DLD1 (cell line): ENCODE results near the gene RHBDF1.

Experiments
- in situ Hi-C: cut with HindIII; loops from 2 replicates; pipeline ENCODE4 v1.10.0; 2017; ENCODE audit warnings: low sequenced_read_pairs

Gene RHBDF1

GRCh38 chr16:74747-75334 lies 2.4 kb upstream of the RHBDF1 start:
- in situ Hi-C loops = no loop called here

DNA sequence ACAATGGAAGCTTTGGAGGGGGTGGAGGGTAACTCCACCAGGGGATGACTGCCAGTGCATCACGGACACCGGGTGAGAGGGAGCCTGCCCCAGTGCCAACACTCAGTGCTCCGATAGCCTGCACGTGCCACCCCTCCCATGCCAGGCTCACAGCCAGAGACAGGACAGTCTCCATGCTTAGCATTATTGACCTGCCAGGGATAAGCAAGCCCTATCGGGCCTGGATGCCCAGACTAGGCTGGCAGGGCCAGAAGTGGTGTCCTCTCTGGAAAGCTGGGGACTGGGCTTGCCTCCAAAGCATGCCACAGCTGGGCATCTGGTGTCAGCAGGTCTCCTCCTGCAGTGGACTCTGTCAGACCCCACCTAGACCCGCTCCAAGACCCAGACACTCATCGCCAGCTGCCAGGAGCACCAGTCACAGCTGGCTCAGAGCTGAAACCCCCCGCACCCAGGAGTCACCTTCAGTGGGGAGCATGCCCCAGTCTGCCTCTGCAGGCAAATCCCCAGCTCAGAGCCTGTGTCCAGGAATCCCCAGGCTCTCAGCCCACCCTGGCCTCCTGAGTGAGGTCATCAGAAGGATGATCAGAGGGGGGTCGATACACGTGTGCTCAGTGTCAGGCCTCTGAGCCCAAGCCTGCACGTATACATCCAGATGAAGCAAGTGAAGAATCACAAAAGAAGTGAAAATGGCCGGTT lies 1.8 kb upstream of the RHBDF1 start:
- in situ Hi-C loops = no loop called here

GRCh38 chr16:71540-72401 lies 660 bp downstream of the RHBDF1 start:
- in situ Hi-C loops = no loop called here

DNA sequence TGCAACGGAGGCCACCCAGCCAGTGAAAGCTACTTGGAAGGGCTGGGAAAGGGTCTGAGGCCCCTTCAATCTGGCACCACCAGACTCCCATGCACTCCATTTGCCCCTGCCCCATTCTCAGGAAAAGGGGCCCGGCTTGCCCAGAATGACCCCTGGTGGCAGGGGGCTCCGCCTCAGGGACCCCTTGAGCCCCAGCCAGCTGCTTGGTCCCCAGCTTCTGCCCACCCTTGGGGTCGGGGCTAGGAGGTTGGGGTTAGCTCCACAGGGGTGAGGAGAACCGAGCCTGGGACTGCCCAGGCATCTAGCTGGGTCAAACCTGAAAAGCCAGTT lies 1.3 kb downstream of the RHBDF1 start:
- in situ Hi-C loops = no loop called here

DNA sequence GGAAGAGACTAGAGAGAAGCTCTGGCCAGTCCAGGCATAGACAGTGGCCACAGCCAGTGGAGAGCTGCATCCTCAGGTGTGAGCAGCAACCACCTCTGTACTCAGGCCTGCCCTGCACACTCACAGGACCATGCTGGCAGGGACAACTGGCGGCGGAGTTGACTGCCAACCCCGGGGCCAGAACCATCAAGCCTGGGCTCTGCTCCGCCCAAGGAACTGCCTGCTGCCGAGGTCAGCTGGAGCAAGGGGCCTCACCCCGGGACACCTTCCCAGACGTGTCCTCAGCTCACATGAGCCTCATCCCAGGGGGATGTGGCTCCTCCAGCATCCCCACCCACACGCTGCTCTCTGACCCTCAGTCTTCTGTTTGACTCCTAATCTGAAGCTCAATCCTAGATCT lies 3.2 kb downstream of the RHBDF1 start:
- in situ Hi-C loops = no loop called here

GRCh38 chr16:67884-68789 lies 4.3 kb downstream of the RHBDF1 start:
- in situ Hi-C loops = no loop called here

- in situ Hi-C loops = no loop called here
Observed at GRCh38 chr16:67183-67791, 5.1 kb downstream of the RHBDF1 start.

GRCh38 chr16:66309-67182 lies 5.9 kb downstream of the RHBDF1 start:
- in situ Hi-C loops = no loop called here

GRCh38 chr16:65745-66144 lies 6.7 kb downstream of the RHBDF1 start:
- in situ Hi-C loops = no loop called here

DNA sequence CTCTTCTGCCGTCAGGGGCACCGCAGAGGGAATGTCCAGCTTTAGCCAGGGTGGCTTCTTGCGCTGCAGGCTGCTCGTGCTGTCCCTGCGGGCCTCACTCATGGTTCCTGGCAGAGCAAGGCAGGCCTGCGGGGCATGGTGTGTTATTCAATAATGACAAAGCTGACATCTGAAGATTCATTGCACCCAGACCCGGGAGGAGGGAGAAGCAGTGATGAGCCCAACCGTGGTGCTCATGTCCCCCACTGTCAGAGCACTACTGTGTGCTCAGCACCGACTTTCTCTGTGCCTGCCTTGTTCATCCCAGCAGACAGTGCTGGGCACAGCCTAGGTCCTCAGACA lies 7.5 kb downstream of the RHBDF1 start:
- in situ Hi-C loops = no loop called here

GRCh38 chr16:63998-64913 lies 8.2 kb downstream of the RHBDF1 start:
- in situ Hi-C loops = no loop called here

- in situ Hi-C loops = no loop called here
Observed at GRCh38 chr16:63466-63865, 9.0 kb downstream of the RHBDF1 start.

DNA sequence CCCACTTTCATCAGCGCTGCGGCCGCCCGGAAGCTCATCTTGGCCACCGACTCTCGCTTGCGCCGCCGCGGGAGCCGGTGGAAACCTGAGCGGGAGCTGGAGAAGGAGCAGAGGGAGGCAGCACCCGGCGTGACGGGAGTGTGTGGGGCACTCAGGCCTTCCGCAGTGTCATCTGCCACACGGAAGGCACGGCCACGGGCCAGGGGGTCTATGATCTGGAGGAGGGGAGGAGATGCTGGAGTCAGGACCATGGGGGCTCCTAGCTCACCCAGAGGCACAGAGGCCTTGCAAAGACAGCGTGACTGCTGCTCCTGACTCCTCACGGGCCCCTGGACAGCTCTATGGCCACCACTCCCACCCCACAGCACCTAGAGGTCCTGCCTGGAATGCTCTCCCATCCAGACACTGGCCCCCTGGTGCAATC lies 9.5 kb downstream of the RHBDF1 start:
- in situ Hi-C loops = no loop called here

DNA sequence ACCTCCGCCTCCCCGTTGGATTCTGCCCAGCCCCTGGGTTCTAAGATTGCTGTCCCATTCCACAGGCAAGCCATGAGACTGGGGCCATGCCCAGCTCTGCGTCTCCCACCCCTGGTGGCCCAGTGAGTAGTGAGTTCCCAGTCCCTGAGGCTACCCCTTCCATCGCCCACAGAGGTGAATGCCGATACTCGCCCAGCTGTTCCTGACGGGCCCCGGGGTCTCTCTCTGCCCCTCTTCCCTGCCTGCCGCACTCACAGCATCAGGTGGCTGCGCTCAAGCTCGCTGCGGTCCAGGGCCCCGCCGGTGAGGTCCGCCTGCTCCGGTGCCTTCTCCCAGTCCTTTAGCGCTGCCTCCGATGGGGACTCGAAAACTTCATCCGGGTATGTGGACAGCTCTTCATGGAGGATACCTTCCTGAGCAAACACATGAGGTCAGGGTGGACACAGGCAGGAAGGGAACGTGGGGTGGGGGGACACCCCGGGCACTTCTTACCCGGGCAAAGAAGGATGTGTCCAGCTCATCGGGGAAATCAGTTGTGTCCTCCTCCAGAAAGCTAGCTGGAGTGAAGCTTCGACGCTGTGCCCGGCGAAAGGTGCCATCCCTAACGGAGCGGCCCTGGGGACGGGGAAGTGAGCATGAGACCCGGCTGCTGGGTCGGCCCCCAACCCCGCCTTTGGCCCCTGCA lies 10.0 kb downstream of the RHBDF1 start:
- in situ Hi-C loops = no loop called here

DNA sequence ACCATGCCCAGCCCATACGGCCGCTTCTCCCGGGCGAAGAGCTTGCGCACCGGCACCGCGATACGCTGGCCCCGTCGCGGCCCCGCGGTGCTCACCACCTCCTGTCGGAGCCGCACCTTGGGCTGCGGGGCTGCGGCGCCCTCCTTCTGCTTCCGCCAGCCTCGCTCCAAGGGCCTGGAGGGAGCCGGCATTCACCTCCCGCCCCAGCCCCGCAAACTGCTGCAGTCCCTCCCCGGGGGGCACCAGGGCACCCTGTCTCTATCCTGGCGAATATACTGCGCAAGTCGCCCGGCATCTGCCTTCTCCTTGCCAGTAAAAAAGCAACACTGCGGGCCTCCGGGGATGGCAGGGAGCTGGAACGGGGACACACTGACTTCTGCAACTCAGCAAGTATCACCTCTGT lies 10.6 kb downstream of the RHBDF1 start:
- in situ Hi-C loops = no loop called here

DNA sequence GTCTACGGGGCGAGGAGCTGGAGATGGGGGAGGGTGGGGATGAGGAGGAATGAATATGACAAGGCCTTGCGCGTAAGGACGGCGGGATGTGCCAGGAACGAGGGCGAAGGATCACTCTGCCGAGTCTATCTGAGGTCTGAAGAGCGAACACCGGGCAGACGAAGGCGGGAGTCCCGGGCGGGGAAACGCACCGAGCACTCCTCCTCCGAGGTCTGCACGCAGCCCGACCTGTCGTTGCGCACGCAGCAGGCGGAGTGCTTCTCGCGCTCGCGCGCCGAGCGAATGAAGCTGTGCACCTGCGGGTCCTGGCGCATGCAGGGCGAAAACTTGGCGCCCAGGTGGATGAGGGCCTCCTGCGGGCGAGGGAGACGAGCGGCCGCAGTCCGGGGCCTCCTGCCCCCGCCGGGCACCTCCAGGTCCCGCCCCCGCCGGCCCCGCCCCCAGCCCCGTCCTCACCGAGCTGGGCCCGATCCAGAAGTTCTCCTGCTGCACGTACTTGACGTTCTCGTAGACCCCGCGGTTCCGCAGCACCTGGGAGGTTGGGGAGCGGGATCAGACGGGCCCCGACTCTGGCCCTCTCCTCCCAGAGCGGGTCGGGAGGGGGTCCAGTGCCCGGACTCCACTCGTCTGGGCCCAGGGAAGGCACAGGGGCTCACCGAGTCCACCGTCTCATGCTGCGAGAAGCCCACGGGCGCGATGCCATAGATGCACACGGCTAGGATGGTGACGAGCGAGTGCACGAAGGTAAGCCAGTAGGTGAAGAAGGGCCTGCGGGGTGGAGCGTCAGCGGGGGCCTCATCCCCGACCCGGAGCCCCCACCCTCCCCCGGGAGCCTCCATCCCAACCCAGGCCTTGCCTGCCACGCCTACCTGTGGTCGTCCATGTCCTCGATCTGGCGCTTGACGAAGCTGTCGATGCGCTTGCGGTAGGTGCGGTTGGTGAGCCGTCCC lies 11.2 kb downstream of the RHBDF1 start:
- in situ Hi-C loops = no loop called here

DNA sequence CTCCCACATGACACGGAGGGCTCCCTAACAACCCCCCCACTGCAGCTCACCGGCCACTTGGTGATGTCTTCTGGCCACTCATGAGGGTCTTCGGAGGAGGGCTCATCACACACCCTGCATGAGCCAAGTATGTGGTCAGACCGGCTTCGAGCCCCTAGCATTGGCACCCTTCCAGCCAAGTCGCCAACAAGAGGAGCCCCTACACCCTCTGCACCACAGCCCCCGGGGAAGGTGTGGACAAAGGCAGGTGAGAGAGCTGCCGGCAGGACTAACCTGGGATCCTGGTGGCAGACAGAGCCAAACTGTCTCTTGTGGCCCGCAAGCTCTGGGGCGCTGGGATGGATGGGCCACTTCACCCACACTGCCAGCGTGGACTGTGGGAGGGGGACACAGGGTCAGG lies 12.3 kb downstream of the RHBDF1 start:
- in situ Hi-C loops = no loop called here
